Activated naive CD8-positive, alpha-beta T cell treated with anti-CD3 and anti-CD28 coated beads, Interleukin-2, amount 10 ng/mL, durations not matched to agents 7 days and 5 days (primary cell): Measurements from ENCODE around the gene TAF15. TPM values are rescaled to one million over a fixed set of nuclear protein-coding genes. Genes with fewer than 3 reads are reported as not detected.

ENCODE experiments used
- ATAC-seq: fragments of 150-1000 bp; cut with Tn5 transposase; one replicate; pipeline ENCODE4 v1.10.0; 2021; ENCODE audit warnings: low read depth, moderate library complexity
- POLR2A ChIA-PET: fragments of 350-600 bp; sonication (Branson Sonifier 250); formaldehyde crosslinking; loops from one replicate; lab custom pipeline; 2021; ENCODE audit warnings: antibody characterized with exemption; lab: Charles Lee
- DNase-seq: peaks from one replicate; pipeline ENCODE4 v3.0.0; 2021
- H3K27ac Mint-ChIP-seq: one replicate; pipeline ENCODE4 v1.8.0; 2022; ENCODE audit warnings: mild to moderate bottlenecking, mixed read lengths
- H3K27me3 Mint-ChIP-seq: one replicate; pipeline ENCODE4 v1.8.0; 2022; ENCODE audit warnings: mild to moderate bottlenecking, moderate library complexity, mixed read lengths
- H3K36me3 Mint-ChIP-seq: one replicate; pipeline ENCODE4 v1.8.0; 2021; ENCODE audit warnings: mild to moderate bottlenecking, mixed read lengths
- H3K4me1 Mint-ChIP-seq: one replicate; pipeline ENCODE4 v1.8.0; 2021; ENCODE audit warnings: mixed read lengths
- H3K4me3 Mint-ChIP-seq: one replicate; pipeline ENCODE4 v1.8.0; 2022; ENCODE audit warnings: mild to moderate bottlenecking, moderate library complexity, mixed read lengths
- H3K9me3 Mint-ChIP-seq: one replicate; pipeline ENCODE4 v1.8.0; 2021; ENCODE audit warnings: mixed read lengths
- total RNA-seq, 2 experiments: library from RNA; stranded (reverse); gene quantifications; one replicate each; pipeline ENCODE4 v1.2.3, GENCODE V29; 2021

Gene TAF15
- total RNA-seq, 2 experiments from 2014 or later: 291 to 299 TPM

- no peaks in the 10 kb centered on the region for H3K9me3 Mint-ChIP-seq
- H3K36me3 Mint-ChIP-seq: peaks cover 4% of the 10 kb centered on the region
- H3K27me3 Mint-ChIP-seq: no peaks in the 10 kb centered on the region
- ATAC-seq: peak; percentile 73
- H3K4me1 Mint-ChIP-seq: peaks cover 59% of the 10 kb centered on the region
- peak overlapping the region; percentile 59 for H3K4me3 Mint-ChIP-seq
- POLR2A ChIA-PET: interaction anchor here (0.5 to 5.8 kb wide), 10 partner anchors 8 to 355 kb away, joined by 3 to 82 read pairs (median 12); partner anchors contain the start of genes CCL5, RDM1 and TAF15
- H3K27ac Mint-ChIP-seq: peak overlapping the region; percentile 88
- DNase-seq: peak; percentile 72
These were observed 81.5 kb downstream of the TAF15 start for GRCh38 chr17:35890774-35891155.

- H3K4me3 Mint-ChIP-seq: peak overlapping the region; percentile 59
- POLR2A ChIA-PET: interaction anchor here (0.8 to 5.8 kb wide), 8 partner anchors 9 to 81 kb away, joined by 3 to 82 read pairs (median 12); partner anchors contain the start of genes CCL5, RDM1 and TAF15
- peak overlapping the region; percentile 88 for H3K27ac Mint-ChIP-seq
- DNase-seq: no peak
- ATAC-seq: no peak
- H3K9me3 Mint-ChIP-seq: no peaks in the 10 kb centered on the region
- H3K36me3 Mint-ChIP-seq: peaks cover 4% of the 10 kb centered on the region
- H3K27me3 Mint-ChIP-seq: no peaks in the 10 kb centered on the region
- peaks cover 64% of the 10 kb centered on the region for H3K4me1 Mint-ChIP-seq
These were observed 82.0 kb downstream of the TAF15 start for GRCh38 chr17:35891269-35891668.

- Mint-ChIP-seq H3K4me1 (peaks cover 68% of the 10 kb centered on the region), H3K9me3 (no peaks in the 10 kb centered on the region), H3K27me3 (no peaks in the 10 kb centered on the region), H3K36me3 (peaks cover 4% of the 10 kb centered on the region), H3K27ac (peak overlapping the region; percentile 88), H3K4me3 (peak overlapping the region; percentile 64)
- ATAC-seq (peak; percentile 27), DNase-seq (no peak)
- POLR2A ChIA-PET: interaction anchor here (0.8 to 5.8 kb wide), 10 partner anchors 8 to 83 kb away, joined by 3 to 82 read pairs (median 8); partner anchors contain the start of genes CCL5, RDM1 and TAF15
These were observed 83.1 kb downstream of the TAF15 start for GRCh38 chr17:35892091-35893035.

GRCh38 chr17:35893751-35894150 is 84.5 kb downstream of the TAF15 start:
- no peak for ATAC-seq

GRCh38 chr17:35894206-35894605 is 84.9 kb downstream of the TAF15 start:
- Mint-ChIP-seq H3K36me3 (peaks cover 4% of the 10 kb centered on the region), H3K4me1 (peaks cover 73% of the 10 kb centered on the region), H3K9me3 (no peaks in the 10 kb centered on the region), H3K4me3 (no peak overlapping the region), H3K27me3 (no peaks in the 10 kb centered on the region), H3K27ac (no peak overlapping the region)
- no peak for DNase-seq
- no peak for ATAC-seq
- POLR2A ChIA-PET: interaction anchor here (0.7 to 5.8 kb wide), 6 partner anchors 14 to 306 kb away, joined by 3 to 30 read pairs (median 4); partner anchors contain the start of gene CCL5

More at GRCh38 chr17:35893751-35894150, 84.5 kb downstream of the TAF15 start:
- H3K36me3 Mint-ChIP-seq: peaks cover 4% of the 10 kb centered on the region
- no peaks in the 10 kb centered on the region for H3K27me3 Mint-ChIP-seq
- H3K4me3 Mint-ChIP-seq: no peak overlapping the region
- POLR2A ChIA-PET: interaction anchor here (0.8 to 5.8 kb wide), 4 partner anchors 13 to 29 kb away, joined by 4 to 82 read pairs (median 17); partner anchors contain the start of gene CCL5
- no peak for DNase-seq
- H3K27ac Mint-ChIP-seq: no peak overlapping the region
- peaks cover 73% of the 10 kb centered on the region for H3K4me1 Mint-ChIP-seq
- H3K9me3 Mint-ChIP-seq: no peaks in the 10 kb centered on the region

GRCh38 chr17:35895636-35896587 is 86.6 kb downstream of the TAF15 start:
- Mint-ChIP-seq H3K4me3 (peak overlapping the region; percentile 60), H3K27ac (peak overlapping the region; percentile 91), H3K9me3 (no peaks in the 10 kb centered on the region), H3K4me1 (peaks cover 73% of the 10 kb centered on the region), H3K27me3 (no peaks in the 10 kb centered on the region), H3K36me3 (peaks cover 10% of the 10 kb centered on the region)
- peak; percentile 56 for DNase-seq
- POLR2A ChIA-PET: interaction anchor here (0.7 to 4.5 kb wide), 11 partner anchors 13 to 88 kb away, joined by 3 to 29 read pairs (median 6); partner anchors contain the start of genes CCL5, RDM1 and TAF15
- peak; percentile 69 for ATAC-seq

Other genes with a start within 250 kb of the TAF15 start
- not detected for gene SLFN14, start 248.7 kb upstream of the TAF15 start, total RNA-seq
- 1 to 10 TPM; 4.4 to 4.6 TPM for gene PEX12, start 230.9 kb upstream of the TAF15 start, total RNA-seq
- gene AP2B1, start 222.2 kb upstream of the TAF15 start, total RNA-seq: 100 to 1,000 TPM; 154 to 163 TPM
- gene RASL10B, start 77.8 kb upstream of the TAF15 start, total RNA-seq: under 1 TPM; 0.09 to 0.53 TPM
- under 1 TPM in 1 of 2 experiments, not detected in 1; 0.11 TPM for gene GAS2L2, start 56.2 kb upstream of the TAF15 start, total RNA-seq
- gene C17orf50, start 48.6 kb upstream of the TAF15 start, total RNA-seq: not detected
- under 1 TPM; 0.45 to 0.75 TPM for gene MMP28, start 13.8 kb upstream of the TAF15 start, total RNA-seq
- 1 to 10 TPM; 6.3 to 6.7 TPM for gene HEATR9, start 59.4 kb downstream of the TAF15 start, total RNA-seq
- gene CCL5, start 70.9 kb downstream of the TAF15 start, total RNA-seq: 100 to 1,000 TPM; 782 to 938 TPM
- 10 to 100 TPM; 17.3 to 25.0 TPM for gene RDM1, start 121.3 kb downstream of the TAF15 start, total RNA-seq
- gene LYZL6, start 134.2 kb downstream of the TAF15 start, total RNA-seq: not detected
- not detected for gene CCL16, start 172.0 kb downstream of the TAF15 start, total RNA-seq
- gene CCL14, start 177.2 kb downstream of the TAF15 start, total RNA-seq: not detected
- gene CCL15, start 192.1 kb downstream of the TAF15 start, total RNA-seq: not detected
- not detected for gene CCL23, start 208.5 kb downstream of the TAF15 start, total RNA-seq